Head of caudate nucleus (tissue), 42 donors: Measurements from ENCODE around the gene TMEM151B.

Experiments used
- DNase-seq, 42 donors: peaks; one replicate each; pipeline versions ENCODE4 v3.0.0 to v3.0.0-alpha.2; 2020 to 2021; ENCODE audit warnings: mixed read lengths in 7 of 42
- intact Hi-C: fragments of 100-400 bp; cut with DNase I; formaldehyde crosslinking; loops from one replicate; pipeline ENCODE4 v1.15.0; 2022

Gene TMEM151B

DNA sequence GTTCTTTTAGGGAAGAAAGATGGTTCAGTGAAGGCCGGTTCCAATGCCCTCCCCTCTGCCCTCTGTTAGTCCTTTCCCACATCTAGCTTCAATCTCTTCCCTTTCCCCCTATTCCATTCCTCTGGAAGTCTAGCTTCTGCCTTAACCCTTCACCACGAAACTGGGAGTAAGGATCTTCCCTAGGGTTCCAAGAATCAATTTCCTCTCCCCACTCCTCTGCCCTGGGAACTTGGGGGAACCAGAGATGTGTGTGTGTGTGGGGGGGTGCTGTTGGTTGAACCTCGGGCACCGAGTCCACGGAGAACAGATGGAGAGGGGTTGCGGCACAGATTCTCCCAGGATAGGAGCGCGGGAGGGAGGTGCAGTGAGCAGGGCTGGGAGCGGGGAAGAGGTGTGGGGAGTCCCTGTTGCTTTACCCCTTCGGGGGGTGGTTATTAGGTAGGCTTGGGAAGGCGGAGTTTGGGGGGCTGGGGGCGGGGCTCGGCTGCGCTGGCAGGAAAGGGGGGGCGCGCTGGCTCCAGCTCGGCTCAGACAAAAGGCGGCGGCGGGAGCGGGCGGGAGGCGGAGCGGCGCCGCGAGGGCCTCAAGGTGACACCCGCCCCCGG lies at the start of gene TMEM151B:
Gene TMEM151B (plus strand): TSS at position 530 of the 605 bp plus-strand sequence. CDS start 293 bp downstream, outside the sequence.
- intact Hi-C loops: loop anchor here (5.0 kb wide), 2 partner anchors 42 to 67 kb away; partner anchors contain the start of gene AARS2

DNA sequence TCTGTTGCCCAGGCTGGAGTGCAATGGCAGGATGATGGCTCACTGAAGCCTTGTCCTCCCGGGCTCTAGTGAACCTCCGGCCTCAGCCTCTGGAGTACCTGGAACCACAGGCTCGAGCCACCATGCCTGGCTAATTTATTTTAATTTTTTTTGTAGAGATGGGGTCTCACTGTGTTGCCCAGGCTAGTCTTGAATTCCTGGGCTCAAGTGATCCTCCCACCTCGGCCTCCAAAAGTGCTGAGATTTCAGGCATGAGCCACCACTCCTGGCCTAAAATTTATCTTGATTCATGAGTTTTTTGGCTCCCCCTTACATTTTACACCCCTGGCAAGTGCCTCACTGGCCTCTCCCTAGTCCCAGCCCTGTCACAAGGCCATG lies 49.3 kb upstream of the TMEM151B start:
- DNase-seq: no peak
- intact Hi-C loops: no loop called here

More for the DNA sequence above, at the start of gene TMEM151B:
- DNase-seq: peak in 33 of 42 donors; percentile 29 to 81 (median 58)

DNA sequence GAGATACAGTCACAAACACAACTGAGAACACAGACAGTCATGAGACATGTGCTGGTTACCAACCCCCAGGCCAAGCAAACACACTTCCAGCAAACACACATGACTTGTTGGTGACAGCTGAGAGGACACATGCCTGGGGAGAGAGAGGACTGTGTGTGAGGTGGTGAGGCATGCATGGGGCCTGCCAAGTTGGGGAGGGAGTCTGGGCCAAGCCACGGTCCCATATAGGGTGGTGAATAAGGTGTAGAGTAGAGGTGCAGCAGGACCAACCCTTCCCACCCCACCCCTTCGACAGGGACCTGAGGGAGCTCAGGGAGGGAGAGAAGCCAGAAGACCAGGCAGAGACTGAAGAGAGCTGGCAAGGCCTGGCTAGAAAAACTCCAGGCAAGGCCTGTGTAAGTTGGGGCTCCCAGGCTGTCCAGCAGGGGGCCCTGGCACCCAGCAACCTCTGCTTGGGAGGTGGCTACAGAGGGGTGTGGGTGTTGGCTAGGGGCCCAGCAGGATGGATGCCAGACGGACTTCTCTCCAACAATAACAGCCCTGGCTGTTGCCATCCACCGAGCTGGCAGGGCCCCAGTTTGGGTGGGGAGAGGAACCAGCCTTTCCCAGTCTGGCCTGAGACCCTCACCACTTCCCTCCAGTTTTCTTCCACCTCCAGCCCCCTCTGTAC lies 48.8 kb upstream of the TMEM151B start:
- peak; percentile 67 to 87 (median 80) for DNase-seq
- intact Hi-C loops: no loop called here

DNA sequence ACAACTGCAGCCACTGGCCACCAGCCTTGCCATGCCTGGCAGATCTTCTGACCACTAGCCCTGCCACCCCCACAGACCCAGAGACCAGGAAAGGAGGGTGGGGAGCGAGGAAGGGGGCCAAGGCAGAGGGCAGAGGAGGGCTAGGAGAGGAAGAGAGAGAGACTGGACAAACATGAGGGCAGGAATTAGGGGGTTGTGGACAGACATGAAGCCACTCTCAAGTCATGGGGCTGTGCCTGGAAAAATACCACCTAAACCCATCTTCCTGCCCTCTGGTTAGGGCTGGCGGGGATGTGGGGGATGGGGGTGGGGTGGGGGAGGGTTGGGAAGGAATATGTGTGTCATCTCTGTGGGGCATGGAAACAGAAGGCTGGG lies 48.3 kb upstream of the TMEM151B start:
- DNase-seq: no peak
- intact Hi-C loops: no loop called here

DNA sequence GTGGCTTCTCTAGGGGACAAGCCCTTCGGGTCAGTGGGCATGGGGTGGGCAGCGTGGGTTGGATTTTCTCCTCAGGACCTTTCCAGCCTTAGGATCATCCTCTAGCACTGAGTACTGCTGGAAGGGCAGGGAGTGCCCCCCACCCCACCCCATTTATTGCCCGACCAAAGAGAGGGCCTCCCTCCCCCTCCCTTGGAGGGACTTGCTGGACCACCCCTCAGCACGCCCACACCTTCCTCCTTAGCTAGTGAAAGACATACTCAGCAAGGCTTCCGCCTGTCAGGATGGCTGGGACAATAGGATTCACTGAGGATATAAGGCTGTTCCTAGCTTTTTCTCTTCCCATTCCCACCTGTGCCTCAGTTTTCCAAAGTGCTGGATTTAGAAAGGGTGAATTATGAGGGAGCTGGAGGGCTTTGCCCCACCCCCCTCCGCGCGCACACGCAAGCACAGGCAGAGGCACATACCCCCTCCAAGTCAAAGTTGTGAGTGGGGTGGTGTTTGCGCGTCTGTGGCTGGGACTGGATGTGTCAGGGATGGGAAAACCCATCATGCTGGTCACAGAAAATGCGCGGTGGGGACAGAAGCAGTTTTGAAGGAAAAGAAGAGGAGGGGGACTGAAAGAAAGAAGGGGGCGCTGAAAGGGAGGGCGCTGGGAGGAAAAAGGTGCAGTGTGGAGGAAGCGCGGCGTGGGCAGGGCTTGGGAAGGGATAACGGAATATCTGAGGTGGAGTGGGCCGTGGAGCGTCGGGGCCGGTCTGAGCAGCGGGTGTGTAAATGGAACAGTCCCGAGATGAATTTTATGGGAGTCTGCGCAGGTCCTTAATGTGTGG lies 47.5 kb upstream of the TMEM151B start:
- intact Hi-C loops: no loop called here
- peak in 12 of 42 donors; percentile 22 to 59 (median 40) for DNase-seq

DNA sequence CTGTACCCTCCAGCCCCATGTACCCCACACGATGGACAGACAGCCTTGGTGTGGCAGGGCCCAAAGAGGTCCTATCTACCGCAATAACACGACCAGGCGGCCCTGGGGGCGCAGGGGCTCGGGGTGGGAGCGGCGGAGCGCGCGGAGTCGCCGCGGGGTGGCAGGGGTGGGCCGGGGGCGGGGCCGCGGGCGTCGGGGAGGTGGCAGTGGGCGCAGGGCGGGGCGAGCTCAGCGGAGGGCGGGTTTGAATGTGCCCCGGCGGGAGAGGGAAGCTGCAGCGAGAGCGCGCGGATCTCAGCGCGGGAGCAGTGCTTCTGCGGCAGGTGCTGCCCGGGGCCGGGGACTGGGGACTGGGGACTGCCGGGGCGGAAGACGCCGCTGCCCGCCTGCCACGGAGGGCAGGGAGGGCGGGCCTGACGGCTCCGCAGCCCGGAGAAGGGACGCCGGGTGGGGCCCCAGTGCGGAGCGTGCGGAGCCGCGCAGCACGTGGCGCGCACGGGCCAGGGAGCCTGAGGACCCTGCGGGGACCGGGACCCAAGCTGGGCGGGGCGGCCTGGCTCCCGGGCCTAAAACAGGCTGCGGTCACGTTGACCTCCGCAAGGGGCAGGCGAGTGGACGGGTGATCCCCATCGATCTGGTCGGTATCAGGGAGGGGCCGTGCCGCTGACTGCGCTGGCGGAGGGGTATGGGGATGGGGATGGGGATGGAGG lies 46.8 kb upstream of the TMEM151B start, which contains the start of gene SLC29A1:
Gene SLC29A1 (plus strand): TSS at position 277 of the 710 bp plus-strand sequence. CDS start 3,719 bp downstream, outside the sequence.
- intact Hi-C loops: no loop called here
- DNase-seq: peak in 41 of 42 donors; percentile 40 to 89 (median 80)

DNA sequence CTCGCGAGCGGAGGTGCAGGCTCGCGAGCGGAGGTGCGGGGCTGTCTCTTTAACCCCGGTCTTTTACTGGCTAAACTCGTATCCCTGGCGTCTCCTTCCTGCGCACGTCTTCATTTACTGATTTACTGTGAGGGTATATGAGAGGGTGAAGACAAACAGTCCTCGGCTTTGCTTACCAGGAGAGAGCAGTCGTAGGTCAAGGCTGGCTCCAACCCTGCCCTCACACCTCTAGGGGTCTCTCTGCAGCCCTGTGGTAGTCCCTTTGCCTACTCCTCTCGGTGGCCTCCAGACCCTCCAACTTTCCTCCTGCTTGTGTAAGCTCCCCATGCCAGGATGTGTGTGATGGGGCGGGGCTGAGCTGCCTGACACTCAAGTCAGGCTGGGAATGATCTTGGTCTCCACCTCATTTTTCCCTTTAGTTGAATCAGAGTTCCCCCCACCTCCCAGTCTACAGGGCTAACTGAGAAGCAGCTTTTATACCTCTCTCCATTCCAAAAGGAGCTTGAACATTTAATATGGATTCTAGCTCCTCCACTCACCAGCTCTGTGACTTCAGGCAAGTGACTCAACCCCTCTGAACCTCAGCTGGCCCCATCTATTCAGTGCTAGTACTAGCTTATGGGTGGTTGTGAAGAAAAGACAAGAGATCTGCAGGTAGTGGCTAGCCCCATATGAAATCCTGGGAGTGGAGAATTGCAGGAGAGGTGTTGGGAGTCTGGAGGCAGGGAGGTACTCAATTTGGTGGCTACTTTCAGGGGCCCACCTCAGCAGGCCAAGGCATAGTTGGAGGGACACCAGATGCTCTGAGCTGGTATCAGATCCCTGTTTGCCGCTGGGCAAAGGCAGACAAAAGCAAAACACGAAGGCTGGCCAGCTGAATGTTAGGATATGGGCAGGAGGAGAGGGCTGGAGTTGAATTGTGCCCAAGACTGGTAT lies 46.0 kb upstream of the TMEM151B start:
- intact Hi-C loops: no loop called here
- peak in 22 of 42 donors; percentile 26 to 79 (median 53) for DNase-seq

DNA sequence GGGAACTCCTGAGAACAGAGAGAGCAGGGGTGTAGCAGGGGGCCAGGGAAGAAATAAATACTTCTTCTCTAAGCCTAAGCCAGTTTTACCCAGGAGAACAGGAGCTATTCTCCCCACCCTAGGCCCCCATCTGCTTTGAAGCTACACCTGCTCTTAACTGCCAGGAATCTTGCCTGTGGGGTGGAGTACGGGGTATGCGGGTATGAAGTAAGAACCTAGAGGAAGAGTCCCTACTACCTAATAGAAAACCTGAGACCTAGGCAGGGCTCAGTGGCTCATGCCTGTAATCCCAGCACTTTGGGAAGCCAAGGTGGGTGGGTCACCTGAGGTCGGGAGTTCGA lies 45.3 kb upstream of the TMEM151B start:
- DNase-seq: no peak
- intact Hi-C loops: no loop called here

DNA sequence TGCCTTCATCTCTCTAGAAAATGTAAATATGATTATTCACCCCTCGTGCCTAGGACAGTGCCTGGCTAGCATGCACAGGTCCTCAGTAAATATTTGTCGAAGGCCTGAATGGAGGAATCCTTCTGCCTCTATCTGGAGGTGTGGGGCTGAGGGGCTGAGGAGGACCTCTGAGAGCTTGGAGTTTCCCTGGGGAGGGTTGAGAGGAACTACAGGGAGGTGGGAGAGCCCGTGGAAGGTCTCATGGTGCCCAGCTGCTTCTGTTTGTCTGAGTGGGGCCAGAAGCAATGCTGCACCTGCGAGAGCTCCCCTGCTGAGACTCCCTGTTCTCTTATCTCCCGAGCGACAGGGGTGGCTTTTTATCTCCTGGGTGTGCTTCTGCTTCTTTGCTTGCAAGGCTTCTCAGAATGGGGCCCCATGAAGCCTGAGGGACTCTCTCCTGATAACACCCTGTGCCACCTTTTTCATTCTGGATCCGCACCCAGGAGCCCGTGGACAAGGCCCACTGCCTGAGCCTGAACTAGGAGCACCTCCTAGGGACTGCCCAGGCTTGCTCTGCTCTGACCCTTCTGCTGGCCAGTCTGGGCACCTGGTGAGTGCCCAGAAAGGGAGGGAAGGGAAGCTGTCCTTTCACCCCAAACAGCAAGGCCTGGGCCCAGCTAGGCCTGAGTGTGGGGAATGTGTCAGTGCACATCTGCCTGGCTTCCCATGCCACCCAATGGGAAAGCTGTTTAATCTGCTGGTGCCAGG lies 44.5 kb upstream of the TMEM151B start:
- DNase-seq: no peak
- intact Hi-C loops: no loop called here

DNA sequence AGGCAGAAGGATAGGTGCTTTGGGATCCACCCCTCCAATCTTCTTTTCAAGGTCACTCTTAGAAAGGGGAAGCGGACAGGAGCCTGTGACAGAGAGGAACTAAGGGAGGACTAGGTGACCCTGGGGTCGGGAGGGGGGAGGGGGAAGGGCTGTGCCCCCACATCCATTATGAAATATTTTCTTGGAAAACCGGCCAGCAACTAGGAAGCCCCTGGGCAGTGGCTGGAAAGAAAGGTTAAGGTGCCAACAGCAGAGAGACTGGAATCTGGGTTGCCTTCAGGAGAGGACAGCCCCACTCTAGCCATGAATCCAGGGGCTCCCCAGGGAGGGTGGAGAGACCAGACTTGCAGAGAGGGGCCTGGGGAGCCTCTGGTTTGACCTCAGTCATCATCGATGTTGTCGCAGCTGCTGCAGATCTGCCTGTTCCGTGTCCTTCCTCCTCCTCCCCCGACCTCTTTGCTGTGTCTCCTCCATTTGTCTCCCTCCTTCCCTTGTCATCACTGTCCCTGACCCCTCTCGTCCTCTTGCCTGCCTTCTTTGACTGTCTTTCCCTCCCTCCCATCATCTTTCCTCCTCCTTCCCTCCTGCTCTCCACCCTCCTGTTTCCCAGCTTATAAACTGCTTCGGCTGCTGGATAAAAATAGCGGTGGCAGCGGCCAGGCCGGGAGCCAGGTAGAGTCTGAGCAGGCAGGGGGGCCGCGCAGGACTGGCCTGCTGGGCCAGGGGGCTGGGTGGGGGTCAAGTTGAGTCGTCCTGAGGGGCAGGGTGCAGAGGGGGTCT lies 43.7 kb upstream of the TMEM151B start:
- intact Hi-C loops: no loop called here

DNA sequence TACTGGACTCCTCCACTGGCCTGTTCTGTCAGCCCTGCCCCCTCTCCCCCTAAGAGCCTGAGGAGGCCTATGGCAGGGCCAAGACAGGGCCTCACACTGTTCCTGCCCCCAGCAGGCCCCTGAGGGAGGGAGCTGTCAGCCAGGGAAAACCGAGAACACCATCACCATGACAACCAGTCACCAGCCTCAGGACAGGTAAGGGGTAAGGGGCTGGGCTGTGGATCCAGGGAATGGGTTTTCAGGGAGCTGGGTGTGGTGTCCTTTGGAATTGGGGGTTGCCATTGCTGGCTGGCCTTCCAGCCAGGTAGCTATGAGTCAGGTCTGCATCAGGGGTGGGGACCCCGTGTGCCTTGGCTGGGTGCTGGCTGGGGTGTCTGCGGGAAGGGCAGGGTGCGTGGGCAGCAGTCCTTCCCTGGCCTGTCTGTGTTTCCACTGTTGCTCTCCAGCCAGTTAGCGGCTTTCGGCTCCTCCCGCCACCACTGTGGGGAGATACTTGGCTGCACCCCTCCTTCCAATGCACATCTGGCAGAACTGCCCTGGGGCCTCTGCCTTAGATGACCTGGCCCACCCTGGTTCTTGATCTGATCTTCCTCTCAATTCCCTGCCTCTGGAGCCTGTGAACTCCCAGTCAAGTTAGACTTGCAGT lies 43.0 kb upstream of the TMEM151B start:
- DNase-seq: peak in 2 of 42 donors; percentile 10 to 30
- intact Hi-C loops: no loop called here

More for the DNA sequence above, 43.7 kb upstream of the TMEM151B start:
- DNase-seq: peak in 15 of 42 donors; percentile 22 to 71 (median 42)

DNA sequence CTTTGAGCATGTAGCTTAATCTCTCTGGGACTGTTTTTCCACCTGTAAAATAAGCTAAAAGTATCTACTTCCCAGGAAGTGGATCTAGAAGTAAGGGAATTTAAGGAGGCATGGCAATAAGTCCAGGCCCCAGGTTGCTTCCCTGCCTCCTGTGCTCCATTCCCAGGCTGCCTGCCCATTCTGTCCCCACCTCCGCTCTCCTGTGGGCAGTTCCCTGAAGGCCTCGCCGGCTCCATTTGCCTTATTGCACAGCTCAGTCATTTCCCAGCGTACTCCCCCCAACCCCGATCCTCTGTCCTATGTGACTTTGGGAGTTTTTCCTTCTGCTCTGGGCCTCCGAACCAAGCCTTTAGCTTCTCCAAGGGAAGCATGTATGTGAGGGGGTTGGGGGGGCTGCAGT lies 42.2 kb upstream of the TMEM151B start:
- peak in 1 of 42 donors; percentile 9 for DNase-seq
- intact Hi-C loops: no loop called here

DNA sequence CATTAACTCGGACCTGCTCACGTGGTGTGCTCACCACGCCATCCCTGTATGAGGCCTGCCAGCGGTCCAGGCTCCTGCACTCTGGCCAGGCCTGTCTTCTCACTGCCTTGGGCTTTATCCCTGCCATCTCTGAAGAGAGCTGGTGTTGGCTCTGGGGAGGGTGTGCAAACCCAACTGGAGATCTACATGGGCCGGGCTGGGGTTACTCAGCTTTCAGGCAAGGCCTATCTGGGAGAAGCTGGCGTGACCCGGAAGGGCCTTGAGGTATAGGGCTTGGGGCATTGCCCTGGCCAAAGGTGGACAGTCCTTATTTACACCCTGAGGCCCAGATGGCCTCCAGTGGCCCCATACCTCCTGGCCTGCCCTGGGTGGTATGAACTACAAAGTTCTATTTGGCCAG lies 41.8 kb upstream of the TMEM151B start:
- DNase-seq: peak in 1 of 42 donors; percentile 17

DNA sequence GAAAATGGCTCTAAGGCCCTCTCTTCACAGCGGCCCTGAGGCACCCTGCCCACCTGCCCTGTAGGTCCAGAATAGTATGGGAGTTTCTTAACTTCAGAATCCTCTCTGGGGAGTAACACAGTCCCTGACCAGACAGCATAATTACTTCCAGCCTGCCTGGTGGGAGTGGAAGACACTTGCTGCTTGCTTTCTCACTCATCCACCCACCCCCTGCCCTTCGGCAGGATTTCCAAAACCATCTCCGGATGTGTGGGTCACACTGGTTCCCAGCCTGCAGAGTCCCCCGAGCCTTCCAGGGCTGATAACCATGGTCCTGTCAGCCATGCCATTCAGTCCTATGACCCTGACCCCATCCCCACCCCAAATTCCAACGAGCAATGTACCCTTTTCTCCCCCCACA lies 41.4 kb upstream of the TMEM151B start:
- DNase-seq: peak in 1 of 42 donors; percentile 3
- intact Hi-C loops: no loop called here

More for the DNA sequence above, 41.8 kb upstream of the TMEM151B start:
- intact Hi-C loops: no loop called here

DNA sequence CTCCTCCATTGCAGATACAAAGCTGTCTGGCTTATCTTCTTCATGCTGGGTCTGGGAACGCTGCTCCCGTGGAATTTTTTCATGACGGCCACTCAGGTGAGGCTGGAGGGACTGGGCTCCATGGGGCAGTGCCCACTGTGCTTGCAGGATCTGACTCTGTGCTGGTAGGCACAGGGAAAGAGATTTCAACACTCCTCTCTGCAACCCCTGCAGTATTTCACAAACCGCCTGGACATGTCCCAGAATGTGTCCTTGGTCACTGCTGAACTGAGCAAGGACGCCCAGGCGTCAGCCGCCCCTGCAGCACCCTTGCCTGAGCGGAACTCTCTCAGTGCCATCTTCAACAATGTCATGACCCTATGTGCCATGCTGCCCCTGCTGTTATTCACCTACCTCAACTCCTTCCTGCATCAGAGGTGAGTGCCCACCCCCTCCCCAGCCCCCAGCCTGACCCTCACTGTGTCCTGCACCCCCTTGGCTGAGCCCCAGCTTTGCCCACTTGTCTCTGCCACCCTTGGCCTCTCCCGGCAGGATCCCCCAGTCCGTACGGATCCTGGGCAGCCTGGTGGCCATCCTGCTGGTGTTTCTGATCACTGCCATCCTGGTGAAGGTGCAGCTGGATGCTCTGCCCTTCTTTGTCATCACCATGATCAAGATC lies 40.7 kb upstream of the TMEM151B start:
- peak in 1 of 42 donors; percentile 20 for DNase-seq
- intact Hi-C loops: loop anchor here (10.0 kb wide), 1 partner anchor 125 kb away; no protein-coding TSS in a partner anchor
